Breast epithelium (tissue), 4 donors: ENCODE data around the gene KCNIP1. TPM values are rescaled to one million over a fixed set of nuclear protein-coding genes. Genes with fewer than 3 reads are reported as not detected.

Experiments
- DNase-seq, 2 donors: peaks; one replicate each; pipeline ENCODE4 v3.0.0-alpha.2; 2019; ENCODE audit warnings: low spot score in 2 of 2
- H3K27ac ChIP-seq, 2 donors: fragments of 200-600 bp; sonication (generic) in 1 of 2; one replicate each; pipeline ENCODE4 v1.5.1; 2016 to 2019; ENCODE audit warnings: mild to moderate bottlenecking in 1 of 2
- H3K27me3 ChIP-seq, 2 donors: fragments of 200-600 bp; sonication (generic) in 1 of 2; one replicate each; pipeline versions ENCODE4 v1.5.1 to v1.6.0; 2017 to 2019; ENCODE audit warnings: control low read depth in 1 of 2, mild to moderate bottlenecking in 1 of 2
- H3K36me3 ChIP-seq: fragments of 200-600 bp; one replicate; pipeline ENCODE4 v1.5.1; 2019
- H3K4me1 ChIP-seq, 2 donors: fragments of 200-600 bp; sonication (generic); one replicate each; pipeline ENCODE4 v1.5.1; 2016 to 2019; ENCODE audit warnings: control low read depth in 1 of 2
- H3K4me3 ChIP-seq, 3 donors: fragments of 200-600 bp; sonication (generic); 1 replicate in 2 of 3; 2 replicates in 1 of 3; pipeline ENCODE4 v1.5.1; 2016 to 2019; ENCODE audit warnings: mild to moderate bottlenecking in 3 of 3, moderate library complexity in 2 of 3
- H3K9me3 ChIP-seq, 2 donors: fragments of 200-600 bp; sonication (generic) in 1 of 2; one replicate each; pipeline ENCODE4 v1.5.1; 2016 to 2019; ENCODE audit warnings: control low read depth in 1 of 2
- CTCF ChIP-seq, 3 donors: fragments of 450-650 bp; IDR thresholded peaks; one replicate each; pipeline ENCODE4 v1.5.1; 2016 to 2017; ENCODE audit warnings: antibody characterized with exemption in 3 of 3, mild to moderate bottlenecking in 3 of 3, moderate library complexity in 3 of 3
- POLR2A ChIP-seq: fragments of 450-650 bp; IDR thresholded peaks from one replicate; pipeline ENCODE4 v1.6.1; 2016; ENCODE audit warnings: antibody characterized with exemption, mild to moderate bottlenecking, moderate library complexity
- POLR2AphosphoS5 ChIP-seq, 3 donors: sonication (generic); formaldehyde crosslinking; IDR thresholded peaks; one replicate each; pipeline ENCODE4 v1.6.1; 2017; ENCODE audit warnings: antibody characterized with exemption in 3 of 3
- intact Hi-C: fragments of 100-400 bp; cut with DNase I; formaldehyde crosslinking; loops from one replicate; pipeline ENCODE4 v1.15.1; 2023; ENCODE audit warnings: low total_unique reads
- total RNA-seq, 3 donors: library from RNA; depleted of rRNA; stranded (reverse); fragments of >200 nt; gene quantifications; one replicate each; pipeline ENCODE4 v1.1.0, GENCODE V29; 2016

KCNIP1 gene
- total RNA-seq, 3 donors from 2014 or later: 1.0 to 1.6 TPM; not detected in 1

- H3K4me3 ChIP-seq: no peak overlapping the region
- no peak overlapping the region for H3K27ac ChIP-seq
- H3K27me3 ChIP-seq: no peaks in the 10 kb centered on the region
- H3K36me3 ChIP-seq: no peaks in the 10 kb centered on the region
- DNase-seq: no peak
- no peaks in the 10 kb centered on the region for H3K4me1 ChIP-seq
- intact Hi-C loops: no loop called here
- H3K9me3 ChIP-seq: no peaks in the 10 kb centered on the region
- no peak for TF ChIP-seq POLR2AphosphoS5 (IDR thresholded peaks at IDR 0.05)
- no peak for TF ChIP-seq CTCF (IDR thresholded peaks at IDR 0.05)
- TF ChIP-seq POLR2A: no peak
Observed at GRCh38 chr5:170719551-170719950, 215.7 kb downstream of the KCNIP1 start.

- no peak for DNase-seq
- Histone ChIP-seq H3K36me3 (no peaks in the 10 kb centered on the region), H3K27ac (no peak overlapping the region), H3K27me3 (no peaks in the 10 kb centered on the region), H3K4me1 (no peaks in the 10 kb centered on the region), H3K4me3 (no peak overlapping the region), H3K9me3 (no peaks in the 10 kb centered on the region)
- TF ChIP-seq POLR2AphosphoS5 (IDR thresholded peaks at IDR 0.05) (no peak), CTCF (IDR thresholded peaks at IDR 0.05) (no peak), POLR2A (no peak)
- intact Hi-C loops: no loop called here
Observed at GRCh38 chr5:170720179-170720578, 216.4 kb downstream of the KCNIP1 start.

DNA sequence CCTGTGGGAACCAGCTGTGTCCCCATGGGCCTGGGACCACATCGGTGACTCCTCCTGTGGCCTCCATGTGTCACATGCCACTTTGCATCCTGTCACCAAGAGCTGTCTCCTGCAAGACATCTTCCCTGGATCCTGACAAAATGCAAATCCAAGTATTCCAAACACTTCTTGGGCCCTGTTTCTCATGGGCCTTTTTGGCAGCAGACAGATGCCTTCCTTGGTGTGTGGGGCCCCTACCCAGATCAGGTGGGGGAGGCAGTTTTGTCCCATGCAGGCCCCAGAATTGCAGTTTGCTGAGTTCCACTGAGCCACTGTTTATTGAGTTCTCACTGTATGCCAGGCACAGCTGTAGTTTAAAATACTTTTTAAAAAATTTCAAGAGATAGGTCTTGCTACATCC lies 217.2 kb downstream of the KCNIP1 start:
- Histone ChIP-seq H3K4me3 (no peak overlapping the region), H3K27ac (no peak overlapping the region), H3K4me1 (no peaks in the 10 kb centered on the region), H3K27me3 (no peaks in the 10 kb centered on the region), H3K9me3 (no peaks in the 10 kb centered on the region), H3K36me3 (no peaks in the 10 kb centered on the region)
- DNase-seq: no peak
- intact Hi-C loops: no loop called here
- TF ChIP-seq POLR2AphosphoS5 (IDR thresholded peaks at IDR 0.05) (no peak), POLR2A (no peak), CTCF (IDR thresholded peaks at IDR 0.05) (no peak)

GRCh38 chr5:170721681-170722080 lies 217.9 kb downstream of the KCNIP1 start:
- H3K4me3 ChIP-seq: no peak overlapping the region
- no peak for TF ChIP-seq POLR2A
- TF ChIP-seq CTCF (IDR thresholded peaks at IDR 0.05): no peak
- no peak for TF ChIP-seq POLR2AphosphoS5 (IDR thresholded peaks at IDR 0.05)
- no peaks in the 10 kb centered on the region for H3K36me3 ChIP-seq
- no peaks in the 10 kb centered on the region for H3K27me3 ChIP-seq
- intact Hi-C loops: no loop called here
- no peaks in the 10 kb centered on the region for H3K4me1 ChIP-seq
- H3K9me3 ChIP-seq: no peaks in the 10 kb centered on the region
- no peak for DNase-seq
- H3K27ac ChIP-seq: no peak overlapping the region

DNA sequence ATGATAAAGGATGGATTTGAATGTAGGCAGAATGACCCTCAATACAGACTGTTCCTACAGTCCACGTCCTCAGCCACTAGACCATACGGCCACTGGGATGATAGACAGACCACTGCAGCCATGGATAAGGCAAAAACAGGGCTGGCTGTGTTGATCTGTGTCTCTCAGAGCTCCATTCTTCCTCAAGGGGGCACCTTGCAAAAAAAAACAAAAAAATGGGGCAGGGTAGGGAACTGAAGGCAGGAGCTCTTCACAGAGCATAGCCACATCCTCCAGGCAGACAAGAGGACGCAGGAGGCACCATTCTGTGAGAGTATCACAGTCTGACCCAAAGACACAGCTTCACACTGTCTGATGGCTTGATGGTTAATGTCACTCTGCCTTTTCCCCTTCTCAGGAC lies 218.5 kb downstream of the KCNIP1 start:
- Histone ChIP-seq H3K27me3 (no peaks in the 10 kb centered on the region), H3K27ac (no peak overlapping the region), H3K9me3 (no peaks in the 10 kb centered on the region), H3K36me3 (no peaks in the 10 kb centered on the region), H3K4me1 (no peaks in the 10 kb centered on the region), H3K4me3 (no peak overlapping the region)
- TF ChIP-seq POLR2A: no peak
- DNase-seq: no peak
- intact Hi-C loops: no loop called here

DNA sequence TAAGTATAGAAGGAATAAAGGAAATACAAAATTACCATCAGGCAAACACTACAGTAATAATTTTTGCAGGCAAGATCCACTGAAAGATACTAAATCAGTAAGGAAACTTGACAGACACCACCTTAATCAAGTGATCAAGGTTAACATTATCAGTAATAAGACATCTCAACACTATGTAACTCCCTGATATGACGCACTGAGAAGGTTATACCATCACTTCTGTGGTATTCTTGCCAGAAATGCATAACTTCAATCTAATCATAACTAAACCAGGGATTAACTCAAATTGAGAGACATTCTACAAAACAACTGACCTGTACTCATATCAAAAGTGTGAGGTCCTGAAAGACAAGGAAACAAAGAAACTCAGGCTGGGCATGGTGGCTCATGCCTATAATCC lies 227.2 kb downstream of the KCNIP1 start:
- Histone ChIP-seq H3K4me3 (no peak overlapping the region), H3K27me3 (no peaks in the 10 kb centered on the region), H3K9me3 (peaks cover 0 to 19% of the 10 kb centered on the region in 2 donors), H3K27ac (no peak overlapping the region), H3K4me1 (no peaks in the 10 kb centered on the region), H3K36me3 (no peaks in the 10 kb centered on the region)
- no peak for DNase-seq
- no peak for TF ChIP-seq POLR2AphosphoS5 (IDR thresholded peaks at IDR 0.05)
- no peak for TF ChIP-seq CTCF (IDR thresholded peaks at IDR 0.05)
- no peak for TF ChIP-seq POLR2A
- intact Hi-C loops: no loop called here
